Epithelial cell of esophagus (primary cell): Measurements from ENCODE around the gene SLC6A8.
"Not testable (repeated sequence)": the region's sequence is repeated elsewhere in the genome, so short reads cannot be mapped to it uniquely, and the experiment has no call there.

Source experiments
- DNase-seq: peaks from one replicate; pipeline ENCODE4 v3.0.0; 2010; ENCODE audit warnings: low read depth
- H3K4me3 ChIP-seq: 2 replicates; pipeline ENCODE4 v1.5.1; 2011; ENCODE audit warnings: mild to moderate bottlenecking, low read length, control low read depth
- CTCF ChIP-seq: IDR thresholded peaks from 2 replicates; pipeline ENCODE4 v1.5.1; 2011; ENCODE audit warnings: low read depth, mild to moderate bottlenecking, low read length, control low read depth, inconsistent platforms; ENCODE audit not compliant: insufficient read depth; ENCODE audit errors: missing control alignments

The SLC6A8 gene

GRCh38 chrX:153701706-153702105 is 14.0 kb downstream of the SLC6A8 start:
- DNase-seq, result no peak
- TF ChIP-seq CTCF, result no peak
- H3K4me3 ChIP-seq, result no peak overlapping the region

GRCh38 chrX:153702336-153703035 is 14.8 kb downstream of the SLC6A8 start:
- no peak for DNase-seq
- H3K4me3 ChIP-seq, result no peak overlapping the region
- no peak for TF ChIP-seq CTCF

- DNase-seq, result peak; percentile 50
- H3K4me3 ChIP-seq, result no peak overlapping the region
- no peak for TF ChIP-seq CTCF
Observed at GRCh38 chrX:153703036-153703370, 15.3 kb downstream of the SLC6A8 start.

- TF ChIP-seq CTCF, result no peak
- DNase-seq, result peak; percentile 54
- no peak overlapping the region for H3K4me3 ChIP-seq
Observed at GRCh38 chrX:153704021-153704526, 16.3 kb downstream of the SLC6A8 start.

- not testable (repeated sequence) for DNase-seq, H3K4me3 ChIP-seq
Observed at GRCh38 chrX:153704631-153705402, 17.1 kb downstream of the SLC6A8 start.

GRCh38 chrX:153705403-153706060 is 17.8 kb downstream of the SLC6A8 start:
- DNase-seq, result peak; percentile 60
- H3K4me3 ChIP-seq, result not testable (repeated sequence)

GRCh38 chrX:153706799-153707198 is 19.1 kb downstream of the SLC6A8 start:
- no peak overlapping the region for H3K4me3 ChIP-seq
- TF ChIP-seq CTCF, result no peak
- DNase-seq, result no peak
